Astrocyte (in vitro differentiated cells and primary cell): ENCODE measurements around the gene PRRC1. TPM values are rescaled to one million over a fixed set of nuclear protein-coding genes. Genes with fewer than 3 reads are reported as not detected.
A peak's percentile ranks its signal among the peaks of the same experiment; 100 is the strongest.

ENCODE experiments used
- DNase-seq: peaks from one replicate; pipeline ENCODE4 v3.0.0-alpha.2; 2010; ENCODE audit warnings: low read depth
- FAIRE-seq: peaks from 2 replicates; lab custom pipeline; 2011; peaks lifted over from hg19 to GRCh38; lab: Jason Lieb, UNC
- H2AFZ ChIP-seq: 2 replicates; pipeline ENCODE4 v1.6.0; 2012; ENCODE audit warnings: low read depth, low read length, inconsistent platforms
- H3K27ac ChIP-seq: 2 replicates; pipeline ENCODE4 v1.5.1; 2011; ENCODE audit warnings: low read depth, low read length, inconsistent platforms
- H3K27me3 ChIP-seq: 2 replicates; pipeline ENCODE4 v1.6.0; 2011; ENCODE audit warnings: low read length, inconsistent platforms; ENCODE audit not compliant: insufficient read depth
- H3K36me3 ChIP-seq: 2 replicates; pipeline ENCODE4 v1.5.1; 2011; ENCODE audit warnings: low read length, inconsistent platforms; ENCODE audit not compliant: insufficient read depth
- H3K4me1 ChIP-seq: 2 replicates; pipeline ENCODE4 v1.5.1; 2011; ENCODE audit warnings: low read length, inconsistent platforms; ENCODE audit not compliant: insufficient read depth
- H3K4me2 ChIP-seq: 2 replicates; pipeline ENCODE4 v1.6.0; 2012; ENCODE audit warnings: low read length, inconsistent platforms
- H3K4me3 ChIP-seq: 2 replicates; pipeline ENCODE4 v1.5.1; 2011; ENCODE audit warnings: low read depth, mild to moderate bottlenecking, low read length, inconsistent platforms; ENCODE audit not compliant: insufficient read depth
- H3K79me2 ChIP-seq: 2 replicates; pipeline ENCODE4 v1.6.0; 2012; ENCODE audit warnings: mild to moderate bottlenecking, low read length, inconsistent platforms; ENCODE audit not compliant: insufficient read depth
- H3K9ac ChIP-seq: 2 replicates; pipeline ENCODE4 v1.6.0; 2012; ENCODE audit warnings: mild to moderate bottlenecking, low read length, inconsistent platforms
- H3K9me3 ChIP-seq: 2 replicates; pipeline ENCODE4 v1.5.1; 2012; ENCODE audit warnings: low read depth, mild to moderate bottlenecking, low read length, inconsistent platforms; ENCODE audit not compliant: insufficient read depth
- H4K20me1 ChIP-seq: 2 replicates; pipeline ENCODE4 v1.6.0; 2012; ENCODE audit warnings: low read length, inconsistent platforms; ENCODE audit not compliant: insufficient read depth
- H3K27ac Mint-ChIP-seq: one replicate; pipeline ENCODE4 v1.8.0; 2021; ENCODE audit warnings: mild to moderate bottlenecking, mixed read lengths; ENCODE audit not compliant: unreplicated experiment
- H3K27me3 Mint-ChIP-seq: one replicate; pipeline ENCODE4 v1.8.0; 2021; ENCODE audit warnings: low read depth, mixed read lengths; ENCODE audit not compliant: unreplicated experiment
- H3K36me3 Mint-ChIP-seq: one replicate; pipeline ENCODE4 v1.8.0; 2021; ENCODE audit warnings: low read depth, mixed read lengths; ENCODE audit not compliant: unreplicated experiment
- H3K4me1 Mint-ChIP-seq: one replicate; pipeline ENCODE4 v1.8.0; 2021; ENCODE audit warnings: low read depth, mixed read lengths; ENCODE audit not compliant: unreplicated experiment
- H3K4me3 Mint-ChIP-seq: one replicate; pipeline ENCODE4 v1.8.0; 2021; ENCODE audit warnings: mild to moderate bottlenecking, moderate library complexity, mixed read lengths; ENCODE audit not compliant: unreplicated experiment
- H3K9me3 Mint-ChIP-seq: one replicate; pipeline ENCODE4 v1.8.0; 2021; ENCODE audit warnings: mild to moderate bottlenecking, mixed read lengths; ENCODE audit not compliant: unreplicated experiment
- EZH2 ChIP-seq: IDR thresholded peaks from 2 replicates; pipeline ENCODE4 v1.6.1; 2012; ENCODE audit warnings: mild to moderate bottlenecking, low read length, inconsistent platforms; ENCODE audit not compliant: insufficient read depth
- total RNA-seq: library from RNA; stranded (reverse); gene quantifications from 2 replicates; pipeline ENCODE4 v1.2.1, GENCODE V29; 2021
- TF ChIP-seq, protein P1 (sequence below): IDR thresholded peaks from 2 replicates; pipeline ENCODE4 v1.5.1; 2011; ENCODE audit warnings: low read depth, mild to moderate bottlenecking, inconsistent platforms, low read length, moderate library complexity; ENCODE audit not compliant: insufficient read depth

The PRRC1 gene
- total RNA-seq, 1 donor from 2014 or later, result 131 TPM

DNA sequence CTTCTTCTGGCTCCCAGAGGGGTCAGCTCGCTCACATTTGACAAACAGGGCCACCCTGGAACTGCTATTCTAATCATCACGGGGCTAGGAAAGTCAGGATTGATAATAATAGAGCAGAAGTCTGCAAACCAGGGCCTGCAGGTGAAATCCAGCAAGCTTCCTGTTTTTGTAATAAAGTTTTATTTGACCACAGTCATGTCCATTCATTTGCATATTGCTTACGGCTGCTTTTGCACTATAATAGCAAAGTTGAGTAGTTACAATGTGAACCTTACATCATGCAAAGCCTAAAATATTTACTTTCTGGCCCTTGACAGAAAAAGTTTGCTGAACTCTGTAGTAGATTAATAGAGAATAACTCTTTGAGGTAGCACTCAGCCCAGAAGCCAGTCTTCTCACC is 68.2 kb downstream of the PRRC1 start:
- Histone ChIP-seq H3K79me2 (no peaks in the 10 kb centered on the region), H3K4me3 (no peak overlapping the region), H3K9ac (no peak overlapping the region), H3K27me3 (peaks cover 3% of the 10 kb centered on the region), H2AFZ (no peak overlapping the region), H3K36me3 (no peaks in the 10 kb centered on the region), H3K4me1 (no peaks in the 10 kb centered on the region), H3K9me3 (no peaks in the 10 kb centered on the region), H3K4me2 (no peak overlapping the region), H3K27ac (no peak overlapping the region), H4K20me1 (no peaks in the 10 kb centered on the region)
- H3K27ac Mint-ChIP-seq, result peak overlapping the region; percentile 63
- TF ChIP-seq EZH2, result no peak
- TF ChIP-seq, protein P1, sequence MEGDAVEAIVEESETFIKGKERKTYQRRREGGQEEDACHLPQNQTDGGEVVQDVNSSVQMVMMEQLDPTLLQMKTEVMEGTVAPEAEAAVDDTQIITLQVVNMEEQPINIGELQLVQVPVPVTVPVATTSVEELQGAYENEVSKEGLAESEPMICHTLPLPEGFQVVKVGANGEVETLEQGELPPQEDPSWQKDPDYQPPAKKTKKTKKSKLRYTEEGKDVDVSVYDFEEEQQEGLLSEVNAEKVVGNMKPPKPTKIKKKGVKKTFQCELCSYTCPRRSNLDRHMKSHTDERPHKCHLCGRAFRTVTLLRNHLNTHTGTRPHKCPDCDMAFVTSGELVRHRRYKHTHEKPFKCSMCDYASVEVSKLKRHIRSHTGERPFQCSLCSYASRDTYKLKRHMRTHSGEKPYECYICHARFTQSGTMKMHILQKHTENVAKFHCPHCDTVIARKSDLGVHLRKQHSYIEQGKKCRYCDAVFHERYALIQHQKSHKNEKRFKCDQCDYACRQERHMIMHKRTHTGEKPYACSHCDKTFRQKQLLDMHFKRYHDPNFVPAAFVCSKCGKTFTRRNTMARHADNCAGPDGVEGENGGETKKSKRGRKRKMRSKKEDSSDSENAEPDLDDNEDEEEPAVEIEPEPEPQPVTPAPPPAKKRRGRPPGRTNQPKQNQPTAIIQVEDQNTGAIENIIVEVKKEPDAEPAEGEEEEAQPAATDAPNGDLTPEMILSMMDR, result no peak
- no peaks in the 10 kb centered on the region for H3K27me3 Mint-ChIP-seq
- no peak overlapping the region for H3K4me3 Mint-ChIP-seq
- peaks cover 4% of the 10 kb centered on the region for H3K9me3 Mint-ChIP-seq
- peaks cover 18% of the 10 kb centered on the region for H3K4me1 Mint-ChIP-seq
- H3K36me3 Mint-ChIP-seq, result no peaks in the 10 kb centered on the region
- FAIRE-seq (no peak), DNase-seq (no peak)

DNA sequence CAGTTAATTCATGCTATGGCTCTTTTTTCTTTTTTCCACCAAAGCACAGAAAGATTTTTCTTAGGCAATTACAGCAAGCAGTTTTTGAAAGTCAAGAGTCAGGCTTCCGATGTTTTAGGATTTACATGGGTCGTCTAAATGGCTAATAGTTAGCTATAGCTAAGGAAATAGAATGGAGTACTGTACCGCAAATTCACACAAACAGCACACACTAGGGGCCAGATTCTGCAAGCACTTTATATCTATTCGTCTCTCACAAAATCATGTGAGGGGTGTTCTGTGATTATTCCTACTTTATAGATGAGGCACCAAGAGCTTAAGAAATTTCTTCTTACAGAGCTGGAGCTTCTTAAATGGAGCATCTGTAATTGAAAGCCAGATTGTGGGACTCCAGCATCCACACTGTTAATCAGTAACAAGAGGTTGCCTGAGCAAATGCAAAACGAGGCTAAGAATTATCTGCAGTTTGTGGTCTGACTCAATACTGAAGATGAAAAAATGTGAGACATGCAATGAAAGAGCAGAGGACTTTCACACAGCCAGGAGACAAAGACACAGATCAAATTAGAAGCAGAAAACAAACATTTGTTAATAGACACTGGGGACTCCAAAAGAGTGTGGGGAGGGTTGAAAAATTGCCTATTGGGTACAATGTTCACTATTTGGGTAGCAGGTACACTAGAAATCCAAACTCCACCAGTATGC is 68.8 kb downstream of the PRRC1 start:
- H3K4me1 Mint-ChIP-seq, result peaks cover 18% of the 10 kb centered on the region
- DNase-seq (peak; percentile 14), FAIRE-seq (no peak)
- H3K79me2 ChIP-seq, result no peaks in the 10 kb centered on the region
- peaks cover 4% of the 10 kb centered on the region for H3K9me3 Mint-ChIP-seq
- no peaks in the 10 kb centered on the region for H4K20me1 ChIP-seq
- no peaks in the 10 kb centered on the region for H3K27me3 Mint-ChIP-seq
- H2AFZ ChIP-seq, result no peak overlapping the region
- H3K4me2 ChIP-seq, result no peak overlapping the region
- H3K9me3 ChIP-seq, result no peaks in the 10 kb centered on the region
- TF ChIP-seq, protein P1, result no peak
- no peak for TF ChIP-seq EZH2
- H3K36me3 ChIP-seq, result no peaks in the 10 kb centered on the region
- peaks cover 3% of the 10 kb centered on the region for H3K27me3 ChIP-seq
- H3K4me1 ChIP-seq, result no peaks in the 10 kb centered on the region
- no peak overlapping the region for H3K27ac Mint-ChIP-seq
- no peak overlapping the region for H3K27ac ChIP-seq
- H3K4me3 Mint-ChIP-seq, result no peak overlapping the region
- H3K36me3 Mint-ChIP-seq, result no peaks in the 10 kb centered on the region
- no peak overlapping the region for H3K9ac ChIP-seq
- no peak overlapping the region for H3K4me3 ChIP-seq

DNA sequence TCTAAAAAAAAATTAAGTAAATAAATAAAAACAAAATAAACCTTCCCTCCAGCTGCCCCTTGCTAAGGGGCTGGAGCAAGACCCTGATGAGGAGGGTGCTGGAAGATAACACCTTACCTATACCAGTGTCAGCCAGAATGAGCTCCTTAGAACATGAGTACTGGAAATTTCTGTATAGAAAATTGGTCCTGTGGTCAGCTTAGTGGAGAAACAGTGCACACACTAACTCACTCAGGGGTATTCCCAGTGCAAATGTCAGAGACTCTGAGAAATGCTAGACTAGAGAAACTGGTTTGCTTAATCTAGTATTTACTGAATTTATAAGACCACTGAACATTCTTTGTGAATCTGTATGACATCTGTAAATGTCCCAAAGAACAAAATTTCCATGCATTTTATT is 69.4 kb downstream of the PRRC1 start:
- H3K36me3 ChIP-seq, result no peaks in the 10 kb centered on the region
- FAIRE-seq, result no peak
- no peaks in the 10 kb centered on the region for H3K9me3 ChIP-seq
- peaks cover 3% of the 10 kb centered on the region for H3K27me3 ChIP-seq
- H3K27ac ChIP-seq, result no peak overlapping the region
- Mint-ChIP-seq H3K9me3 (peaks cover 4% of the 10 kb centered on the region), H3K4me3 (no peak overlapping the region), H3K36me3 (no peaks in the 10 kb centered on the region), H3K27ac (no peak overlapping the region), H3K27me3 (no peaks in the 10 kb centered on the region), H3K4me1 (peaks cover 18% of the 10 kb centered on the region)
- H3K4me1 ChIP-seq, result no peaks in the 10 kb centered on the region
- H2AFZ ChIP-seq, result no peak overlapping the region
- H3K9ac ChIP-seq, result no peak overlapping the region
- DNase-seq, result no peak
- H3K4me3 ChIP-seq, result no peak overlapping the region
- H3K4me2 ChIP-seq, result no peak overlapping the region
- no peaks in the 10 kb centered on the region for H3K79me2 ChIP-seq
- TF ChIP-seq, protein P1, result no peak
- no peak for TF ChIP-seq EZH2
- H4K20me1 ChIP-seq, result no peaks in the 10 kb centered on the region
